ENCODE measurements around the gene GPR156.
"Not testable (repeated sequence)": the region's sequence is repeated elsewhere in the genome, so short reads cannot be mapped to it uniquely, and the experiment has no call there.

Gene GPR156

DNA sequence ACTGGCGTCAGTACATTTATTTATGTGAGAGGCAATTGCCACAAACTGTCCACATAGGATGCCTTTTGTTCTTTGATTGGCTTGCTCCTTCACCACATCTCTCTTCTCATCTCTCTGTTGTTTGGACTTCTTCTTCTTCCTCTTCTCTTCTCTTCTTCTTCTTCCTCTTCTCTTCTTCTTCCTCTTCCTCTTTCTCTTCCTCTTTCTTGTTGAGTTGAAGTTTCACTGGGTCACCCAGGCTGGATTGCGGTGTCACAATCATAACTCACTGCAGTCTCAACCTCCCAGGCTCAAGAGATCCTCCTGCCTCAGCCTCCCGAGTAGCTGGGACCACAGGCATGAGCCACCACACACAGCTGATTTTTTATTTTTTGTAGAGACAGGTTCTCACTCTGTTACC lies 123.1 kb downstream of the GPR156 start:
- no peak for DNase-seq (ENCODE audit: low read depth)

DNA sequence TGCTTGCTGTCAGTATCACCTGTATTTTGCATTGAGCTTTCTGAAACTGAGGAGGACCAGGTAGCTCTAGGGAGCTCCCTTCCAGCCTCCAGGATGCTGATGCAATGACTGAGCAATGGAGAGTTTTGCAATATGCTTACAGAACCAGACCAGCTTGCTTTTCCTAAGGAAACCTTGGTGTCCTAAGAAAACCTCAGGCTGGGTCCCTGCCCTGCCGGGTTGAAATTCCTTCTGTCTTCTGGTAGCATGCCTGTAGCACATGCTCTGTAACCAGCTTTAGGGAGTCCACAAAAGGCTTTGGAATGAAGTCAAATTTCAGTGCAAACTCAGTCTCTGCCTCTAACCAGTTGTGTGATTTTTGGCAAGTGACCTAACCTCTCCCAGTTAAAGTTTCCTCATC lies 125.0 kb downstream of the GPR156 start:
- no peak for DNase-seq (ENCODE audit: low read depth)

DNA sequence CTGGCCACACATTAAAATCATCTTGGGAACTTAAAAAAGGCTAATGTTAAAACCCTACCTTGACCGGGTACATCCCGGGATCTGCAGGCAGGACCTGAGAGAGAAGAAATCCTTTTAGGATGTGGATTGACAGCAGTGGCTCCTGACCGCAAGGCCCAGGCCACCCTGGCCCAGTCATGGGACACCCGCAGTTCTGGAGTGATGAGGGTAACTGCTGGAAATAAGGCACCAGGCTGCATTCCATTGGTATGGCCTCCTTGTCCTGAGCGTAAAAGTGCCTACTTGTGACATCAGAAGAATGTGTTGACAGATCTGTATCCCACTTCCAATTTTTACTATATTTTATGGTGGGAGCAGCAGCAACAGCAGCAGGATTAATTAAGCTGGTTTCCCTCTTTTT lies 127.3 kb downstream of the GPR156 start:
- no peak for DNase-seq (ENCODE audit: low read depth)

DNA sequence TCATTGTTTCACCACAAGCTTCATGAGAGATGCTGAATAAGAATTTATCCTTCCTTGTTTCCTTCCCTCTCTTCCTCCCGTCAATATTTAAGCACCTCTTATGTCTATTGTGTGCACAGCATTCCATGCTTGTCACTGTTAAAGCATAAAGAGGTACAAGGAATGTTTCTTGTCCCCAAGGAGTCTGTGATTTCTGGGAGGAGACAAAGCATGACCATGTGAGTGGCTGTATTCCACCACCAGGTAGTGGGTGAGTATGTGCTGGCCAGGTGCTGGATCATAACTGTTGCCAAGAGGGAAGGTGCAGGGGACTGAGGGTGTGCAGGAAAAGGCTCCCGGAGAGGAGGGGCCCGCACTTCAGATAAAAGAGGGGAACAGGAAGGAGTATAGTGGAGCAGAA lies 127.9 kb downstream of the GPR156 start:
- DNase-seq (ENCODE audit: low read depth), result no peak

DNA sequence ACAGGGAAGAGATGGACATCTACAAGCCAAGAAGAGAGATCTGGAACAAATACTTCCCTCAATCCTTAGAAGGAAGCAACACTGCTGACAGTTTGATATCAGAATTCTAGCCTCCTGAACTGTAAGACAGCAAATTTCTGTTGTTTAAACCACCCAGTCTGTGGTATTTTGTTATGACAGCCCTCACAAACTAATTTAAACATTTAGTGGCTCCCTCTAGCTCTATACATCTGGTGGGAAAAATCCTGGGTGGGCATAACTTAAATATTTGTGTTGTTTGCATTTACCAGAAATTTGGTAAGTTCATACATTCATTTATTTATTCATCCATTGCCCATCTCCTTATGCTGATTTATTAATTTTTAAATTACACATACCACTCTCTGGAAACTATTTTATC lies 128.3 kb downstream of the GPR156 start:
- DNase-seq (ENCODE audit: low read depth), result no peak

DNA sequence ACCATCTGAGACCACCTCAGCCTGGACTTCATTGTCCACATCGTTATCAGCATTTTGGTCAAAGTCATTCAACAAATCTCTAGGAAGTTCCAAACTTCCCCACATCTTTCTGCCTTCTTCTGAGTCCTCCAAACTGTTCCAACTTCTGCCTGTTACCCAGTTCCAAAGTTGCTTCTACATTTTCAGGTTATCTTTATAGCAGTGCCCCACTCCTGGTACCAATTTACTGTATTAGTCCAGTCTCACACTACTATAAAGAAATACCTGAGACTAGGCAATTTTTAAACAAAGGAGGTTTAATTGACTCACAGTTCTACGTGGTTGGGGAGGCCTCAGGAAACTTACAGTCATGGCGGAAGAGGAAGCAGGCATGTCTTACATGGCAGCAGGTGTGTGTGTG lies 129.3 kb downstream of the GPR156 start:
- not testable (repeated sequence) for DNase-seq (ENCODE audit: low read depth)

DNA sequence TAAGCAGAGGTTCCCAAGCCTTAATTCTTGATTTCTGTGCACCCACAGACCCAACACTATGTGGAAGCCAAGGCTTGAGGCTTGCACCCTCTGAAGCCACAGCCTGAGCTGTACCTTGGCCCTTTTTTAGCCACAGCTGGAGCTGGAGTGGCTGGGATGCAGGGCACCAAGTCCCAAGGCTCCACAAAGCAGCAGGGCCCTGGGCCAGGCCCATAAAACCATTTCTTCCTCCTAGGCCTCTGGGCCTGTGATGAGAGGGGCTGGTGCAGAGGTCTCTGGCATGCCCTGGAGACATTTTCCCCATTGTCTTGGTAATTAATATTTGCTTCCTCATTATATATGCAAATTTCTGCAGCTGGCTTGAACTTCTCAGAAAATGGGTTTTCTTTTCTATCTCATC lies 129.9 kb downstream of the GPR156 start:
- no peak for DNase-seq (ENCODE audit: low read depth)

DNA sequence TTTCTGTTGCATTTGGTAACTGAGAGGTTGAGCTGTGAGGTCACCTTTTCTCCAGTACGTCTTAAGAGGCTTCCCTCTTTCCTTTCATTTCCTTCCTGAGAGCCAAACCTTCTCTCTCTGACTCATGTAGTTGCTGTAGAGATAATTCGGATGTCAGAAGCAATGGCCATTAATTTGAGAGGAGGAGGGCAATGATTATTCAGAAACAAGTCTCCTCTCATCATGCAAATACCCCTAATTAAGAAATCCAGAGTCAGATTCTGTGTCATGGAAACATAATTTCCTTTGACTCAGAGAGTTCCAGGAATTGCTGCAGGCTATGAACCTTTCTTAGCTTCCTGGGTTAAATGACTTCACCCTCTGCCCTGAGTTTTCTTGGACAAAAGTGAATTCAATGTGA lies 131.7 kb downstream of the GPR156 start:
- no peak for DNase-seq (ENCODE audit: low read depth)

DNA sequence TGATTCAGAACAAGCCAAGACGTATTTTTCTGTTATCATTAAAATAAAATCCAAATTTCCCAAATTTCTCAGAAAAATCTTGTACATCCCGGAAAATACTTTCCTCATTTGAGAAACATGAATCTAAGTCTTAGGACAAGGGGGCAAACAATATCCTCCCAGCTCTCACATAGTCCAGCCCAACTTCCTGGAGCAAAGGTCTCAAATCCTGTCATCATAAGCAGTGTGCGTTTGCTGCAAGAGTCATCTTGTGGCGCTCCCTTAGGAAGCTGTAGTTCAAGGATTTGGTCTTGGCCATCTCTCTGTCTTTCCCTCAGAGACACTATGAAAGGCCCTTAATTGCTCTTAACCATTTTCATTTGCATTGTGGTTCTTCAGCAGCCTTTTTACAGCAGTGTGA lies 133.2 kb downstream of the GPR156 start:
- DNase-seq (ENCODE audit: low read depth), result no peak

DNA sequence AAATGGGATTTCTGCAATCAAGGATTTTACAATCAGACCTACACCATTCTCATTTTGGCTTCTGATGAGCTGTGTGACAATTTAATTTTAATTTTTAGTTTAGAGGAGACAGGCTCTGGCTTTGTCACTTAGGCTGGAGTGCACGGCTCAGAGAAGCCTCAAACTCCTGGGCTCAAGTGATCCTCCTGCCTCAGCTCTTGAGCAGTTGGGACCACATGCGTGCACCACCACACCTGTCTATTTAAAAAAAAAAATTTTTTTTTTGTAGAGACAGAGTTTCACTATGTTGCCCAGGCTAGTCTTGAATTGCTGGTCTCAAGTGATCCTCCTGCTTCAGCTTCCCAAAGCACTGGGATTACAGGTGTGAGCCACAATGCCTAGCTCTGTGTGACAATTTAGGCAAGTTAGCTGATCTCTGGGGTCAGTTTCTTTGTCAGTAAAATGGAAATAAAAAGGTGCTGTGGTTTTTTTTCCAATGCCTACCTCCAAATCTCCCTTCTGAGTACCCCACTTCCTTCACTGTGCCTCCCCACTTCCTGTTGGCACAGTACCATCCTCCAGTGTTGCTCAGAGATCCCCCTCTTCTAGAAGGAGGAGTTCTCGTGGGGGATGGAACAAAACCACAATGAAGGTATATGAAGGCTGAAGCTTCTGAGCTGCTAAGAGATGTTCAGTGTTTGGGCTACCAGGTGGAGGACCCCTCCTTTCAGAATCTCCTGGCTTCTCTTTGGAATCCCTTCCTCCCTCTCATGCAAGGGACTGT lies 136.7 kb downstream of the GPR156 start:
- no peak for DNase-seq (ENCODE audit: low read depth)

DNA sequence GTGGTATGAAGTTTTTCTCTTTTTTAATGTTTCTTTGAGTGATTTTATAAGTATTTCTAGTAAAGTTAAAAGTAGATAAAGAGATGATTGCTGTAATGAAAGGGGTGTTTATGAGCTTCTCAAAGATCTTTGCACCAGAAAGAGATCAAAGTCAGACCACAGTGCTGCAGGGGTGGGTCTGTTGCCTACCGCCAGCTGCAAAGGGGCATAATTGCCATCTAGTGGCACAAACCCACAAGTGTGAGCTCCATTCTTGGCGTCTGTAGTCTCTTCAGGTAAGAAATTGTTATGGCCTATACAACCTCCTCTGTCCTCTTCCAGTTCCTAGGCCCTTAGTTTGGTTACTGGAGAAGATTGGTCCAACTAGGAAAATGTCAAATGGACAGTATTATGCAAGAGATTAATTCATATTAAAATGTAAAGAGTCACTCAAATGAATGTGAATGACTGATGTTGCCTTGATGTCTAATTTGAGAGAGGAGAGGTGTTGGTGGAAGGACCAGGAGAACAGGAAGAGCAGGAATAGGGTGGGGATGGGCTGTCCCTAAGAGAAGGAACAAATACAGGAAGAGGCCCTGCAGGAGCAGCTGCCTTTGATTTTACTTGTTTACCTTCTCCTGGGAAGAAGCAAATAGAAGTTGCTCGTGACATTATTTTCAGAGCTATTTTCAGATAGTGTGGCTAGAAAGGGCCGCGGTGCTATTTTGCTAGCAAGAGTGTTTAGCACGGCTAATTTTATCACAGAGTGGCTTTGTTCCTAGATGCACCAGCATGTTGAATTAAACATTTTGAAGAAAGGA lies 137.8 kb downstream of the GPR156 start:
- DNase-seq (ENCODE audit: low read depth), result peak; percentile 8

DNA sequence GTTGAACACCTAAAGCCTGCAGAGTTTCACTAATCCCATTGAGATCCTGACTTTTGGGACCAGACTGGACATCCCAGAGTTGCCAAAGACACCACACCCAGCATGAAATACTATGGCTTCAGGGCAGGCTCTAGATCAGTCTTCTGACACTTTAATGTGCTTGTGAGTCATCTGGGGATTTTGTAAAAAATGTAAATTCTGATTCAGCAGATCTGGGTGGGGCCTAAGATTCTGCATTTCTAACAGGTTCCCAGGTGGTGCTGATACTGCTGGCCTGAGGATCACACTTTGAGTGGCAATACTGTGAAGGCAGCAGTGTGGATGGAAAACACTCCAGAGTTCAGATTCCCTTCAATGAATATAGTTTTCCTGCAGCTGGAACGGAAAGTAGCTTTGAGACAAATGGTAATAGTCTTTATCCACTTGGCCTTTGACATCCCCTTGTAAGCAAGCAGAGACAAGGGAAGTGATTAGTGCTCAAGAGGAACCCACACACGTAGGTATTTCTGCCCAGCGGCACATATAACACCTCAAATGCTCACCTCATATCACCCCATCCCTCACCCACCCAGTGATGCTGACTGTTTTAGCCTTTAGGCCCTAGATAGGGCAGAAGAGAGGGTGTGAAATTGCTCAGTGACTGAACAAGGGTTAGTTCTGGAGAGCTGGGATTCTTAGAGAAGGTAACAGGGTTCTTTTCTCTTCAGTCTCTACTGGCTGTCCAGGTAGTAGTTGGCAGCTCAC lies 139.3 kb downstream of the GPR156 start:
- DNase-seq (ENCODE audit: low read depth), result no peak

DNA sequence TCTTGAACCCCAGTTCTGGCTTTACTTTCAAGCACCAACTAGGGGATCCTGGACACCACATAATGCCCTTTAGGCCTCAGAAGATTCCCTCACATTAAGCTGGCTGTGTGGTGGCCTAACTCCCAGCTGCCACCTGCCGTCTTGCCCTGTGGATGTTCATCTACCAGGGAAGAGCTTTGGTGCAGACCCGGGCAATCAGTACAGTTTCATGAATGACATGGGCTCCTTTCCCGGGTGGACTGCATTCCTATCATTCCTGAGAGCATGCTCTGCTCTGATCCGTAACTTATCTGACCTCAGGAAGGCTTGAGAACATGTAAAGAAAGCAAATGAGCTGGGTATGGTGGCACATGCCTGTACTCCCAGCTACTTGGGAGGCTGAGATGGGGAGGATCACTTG lies 140.8 kb downstream of the GPR156 start:
- no peak for DNase-seq (ENCODE audit: low read depth)

DNA sequence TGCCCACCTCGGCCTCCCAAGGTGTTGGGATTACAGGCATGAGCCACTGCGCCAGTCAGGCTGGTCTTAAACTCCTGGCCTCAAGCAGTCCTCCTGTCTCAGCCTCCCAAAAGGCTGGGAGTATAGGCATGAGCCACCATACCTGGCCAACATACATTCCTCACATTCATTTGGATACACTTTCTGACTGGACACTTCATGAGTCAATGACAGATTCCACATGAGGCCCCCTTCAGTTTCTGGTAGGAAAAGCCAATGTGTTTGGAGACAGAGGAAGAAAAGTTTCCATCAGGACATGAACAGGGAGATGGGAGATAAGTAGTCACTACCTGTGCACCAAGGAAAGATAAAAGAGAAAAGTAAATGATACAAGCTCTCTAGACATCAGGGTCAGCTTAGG lies 141.3 kb downstream of the GPR156 start:
- no peak for DNase-seq (ENCODE audit: low read depth)

DNA sequence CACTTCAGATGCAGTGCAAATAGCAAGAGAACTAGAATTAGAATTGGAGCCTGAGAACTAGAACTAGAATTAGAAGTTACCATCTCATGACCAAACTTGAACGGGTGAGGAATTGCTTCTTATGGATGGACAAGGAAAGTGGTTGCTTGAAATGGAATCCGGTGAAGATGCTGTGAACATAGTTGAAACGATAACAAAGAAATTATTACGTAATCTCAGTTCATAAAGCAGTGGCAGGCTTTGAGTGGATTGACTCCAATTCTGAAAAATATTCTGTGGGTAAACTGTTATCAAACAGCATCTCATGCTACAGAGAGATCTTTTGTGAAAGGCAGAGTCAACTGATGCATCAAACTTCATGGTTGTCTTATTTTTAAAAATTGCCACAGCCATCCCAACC lies 142.8 kb downstream of the GPR156 start:
- no peak for DNase-seq (ENCODE audit: low read depth)

DNA sequence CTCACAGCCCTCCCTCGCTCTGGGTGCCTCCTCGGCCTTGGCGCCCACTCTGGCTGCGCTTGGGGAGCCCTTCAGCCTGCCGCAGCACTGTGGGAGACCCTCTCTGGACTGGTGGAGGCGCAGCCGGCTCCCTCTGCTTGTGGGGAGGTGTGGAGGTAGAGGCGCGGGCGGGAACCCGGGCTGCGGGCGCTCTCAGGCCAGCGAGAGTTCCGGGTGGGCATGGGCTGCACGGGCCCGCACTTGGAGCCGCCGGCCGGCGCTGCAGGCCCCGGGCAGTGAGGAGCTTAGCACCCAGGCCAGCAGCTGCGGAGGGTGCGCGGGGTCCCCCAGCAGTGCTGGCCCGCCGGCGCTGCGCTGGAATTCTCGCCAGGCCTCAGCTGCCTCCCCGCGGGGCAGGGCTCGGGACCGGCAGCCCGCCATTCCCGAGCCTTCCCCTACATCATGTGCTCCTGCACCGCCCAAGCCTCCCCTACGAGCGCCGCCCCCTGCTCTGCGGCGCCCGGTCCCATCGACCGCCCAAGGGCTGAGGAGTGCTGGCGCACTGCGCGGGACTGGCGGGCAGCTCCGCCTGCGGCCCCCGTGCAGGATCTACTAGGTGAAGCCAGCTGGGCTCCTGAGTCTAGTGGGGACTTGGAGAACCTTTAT lies 144.8 kb downstream of the GPR156 start:
- no peak for DNase-seq (ENCODE audit: low read depth)

DNA sequence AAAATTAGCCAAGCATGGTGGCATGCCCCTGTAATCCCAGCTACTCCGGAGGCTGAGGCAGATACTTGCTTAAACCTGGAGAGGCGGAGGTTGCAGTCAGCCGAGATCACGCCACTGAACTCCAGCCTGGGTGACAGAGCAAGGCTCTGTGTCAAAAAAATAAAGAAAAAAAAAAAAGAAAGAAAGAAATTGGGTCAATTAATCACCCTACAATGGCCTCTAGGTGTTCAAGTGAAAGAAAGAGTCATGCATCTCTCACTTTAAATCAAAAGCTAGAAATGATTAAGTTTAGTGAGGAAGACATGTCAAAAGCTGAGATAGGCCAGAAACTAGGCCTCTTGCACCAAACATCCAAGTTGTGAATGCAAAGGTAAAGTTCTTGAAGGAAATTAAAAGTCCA lies 145.9 kb downstream of the GPR156 start:
- DNase-seq (ENCODE audit: low read depth), result no peak

DNA sequence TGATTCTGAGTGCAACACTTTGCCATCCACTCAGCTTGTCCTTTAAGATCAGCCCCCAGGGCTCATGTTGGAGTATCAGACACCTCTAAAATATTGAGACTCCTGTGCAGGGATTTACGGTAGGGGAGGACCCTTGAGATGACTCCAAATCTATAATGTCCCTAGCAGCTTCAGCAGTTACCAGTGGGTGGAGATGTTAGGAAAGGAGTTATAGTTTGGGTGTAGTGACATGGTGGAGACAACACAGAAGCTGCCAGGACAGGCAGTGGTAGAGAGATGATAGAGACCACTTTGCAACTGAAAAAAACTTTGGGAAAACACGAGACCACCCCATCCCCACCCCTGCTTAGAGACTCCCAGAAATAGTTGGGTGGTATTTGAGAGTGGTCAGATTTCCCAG lies 147.5 kb downstream of the GPR156 start:
- DNase-seq (ENCODE audit: low read depth), result no peak

DNA sequence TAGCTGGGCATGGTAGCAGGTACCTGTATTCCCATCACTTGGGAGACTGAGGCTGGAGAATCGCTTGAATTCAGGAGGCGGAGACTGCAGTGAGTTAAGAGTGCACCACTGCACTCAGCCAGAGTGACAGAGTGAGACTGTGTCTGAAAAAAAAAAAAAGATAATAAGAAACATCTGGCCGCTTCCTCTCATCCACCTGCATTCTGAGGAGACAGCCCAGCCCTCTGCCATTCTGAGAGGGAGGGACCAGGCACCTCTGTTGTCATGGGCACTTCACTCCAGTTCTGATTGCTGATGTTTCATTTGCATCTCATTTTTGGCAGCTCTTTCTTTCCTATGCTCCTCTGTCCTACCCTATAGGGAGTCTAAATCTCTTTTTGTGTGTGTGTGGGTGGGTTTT lies 154.4 kb downstream of the GPR156 start:
- no peak for DNase-seq (ENCODE audit: low read depth)

DNA sequence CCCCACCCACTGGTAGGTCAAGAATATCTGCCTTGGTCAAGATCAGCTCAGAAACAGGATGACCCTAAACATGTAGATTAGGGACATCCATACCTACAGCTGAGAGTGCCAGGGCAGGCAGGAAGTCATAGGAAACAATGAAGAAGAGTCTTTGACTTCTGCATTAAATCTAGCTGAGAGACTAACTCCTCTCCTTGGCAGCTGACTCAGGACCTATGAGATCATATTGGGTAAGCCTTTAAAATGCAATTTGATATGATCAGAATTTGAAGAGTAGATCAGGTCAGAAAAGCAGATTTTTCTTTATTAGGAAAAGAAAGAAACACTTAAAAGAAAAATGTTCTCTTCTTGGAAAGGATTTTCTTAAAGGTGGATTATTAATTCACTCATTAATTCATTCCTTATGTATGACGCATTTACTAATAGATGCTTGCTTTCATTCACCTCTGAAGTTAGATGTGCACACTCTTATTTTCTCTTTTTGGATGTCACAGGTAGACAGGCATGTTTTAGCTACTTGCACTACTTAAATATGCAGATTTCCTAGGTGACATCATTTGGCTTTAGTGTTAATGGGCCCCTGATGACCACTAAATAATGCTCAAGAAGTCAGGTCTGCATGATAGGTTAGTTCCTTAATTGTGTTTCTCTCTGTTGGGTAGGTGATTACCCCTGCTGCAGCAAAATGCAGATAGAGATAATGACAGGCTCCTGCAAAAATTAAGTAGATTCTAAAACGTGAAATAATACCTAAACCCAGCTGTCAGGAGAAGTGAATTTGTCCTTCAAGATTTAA lies 155.1 kb downstream of the GPR156 start:
- DNase-seq (ENCODE audit: low read depth), result no peak

DNA sequence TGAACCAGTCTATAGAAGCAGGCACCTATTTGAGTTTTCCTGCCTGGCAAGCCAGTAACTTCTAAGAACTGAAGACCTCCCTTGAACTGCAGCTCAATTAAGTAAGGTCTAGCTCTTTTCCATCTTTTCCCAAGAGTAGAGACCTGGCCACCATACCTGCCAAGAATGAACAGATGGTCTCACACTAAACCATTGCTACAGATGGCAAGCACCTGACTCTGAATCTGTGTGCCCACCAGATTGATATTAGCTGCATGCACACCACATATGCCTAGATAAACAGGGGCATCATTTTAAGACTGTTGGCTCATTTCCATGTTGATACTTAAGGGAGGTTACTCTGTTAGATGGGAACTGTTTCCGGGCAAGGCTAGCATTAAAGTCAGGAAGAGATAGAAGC lies 156.0 kb downstream of the GPR156 start:
- DNase-seq (ENCODE audit: low read depth), result no peak

DNA sequence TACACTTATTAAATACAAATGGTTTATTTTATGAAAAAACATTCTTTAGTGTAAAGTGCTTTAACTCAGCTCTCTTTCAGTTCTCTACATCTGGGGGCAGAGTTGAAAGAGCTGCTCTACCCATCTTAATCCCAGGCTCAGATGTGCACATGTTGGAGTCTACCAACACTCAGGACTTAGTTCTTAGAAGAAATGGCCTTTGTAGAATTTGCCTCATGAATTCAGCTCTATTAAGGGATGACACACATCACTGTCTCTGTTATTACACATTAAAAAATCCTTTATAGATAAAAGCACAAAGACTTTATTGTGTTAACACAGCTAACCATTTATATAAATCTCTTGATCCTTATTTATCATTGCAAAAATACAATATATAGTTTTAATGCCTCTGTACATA lies 159.0 kb downstream of the GPR156 start:
- DNase-seq (ENCODE audit: low read depth), result no peak

Measured in activated T-cell treated with anti-CD3 and anti-CD28 coated beads for 48 hours (primary cell).